ENCODE results near the gene ORM2. TPM values are rescaled to one million over a fixed set of nuclear protein-coding genes. Genes with fewer than 3 reads are reported as not detected.

The ORM2 gene
- total RNA-seq, 1 experiment from 2014 or later, result 0.59 TPM

- no peak overlapping the region for H2AFZ ChIP-seq (ENCODE audit: low read depth, low read length, poor library complexity, severe bottlenecking)
- no peak overlapping the region for H3K4me2 ChIP-seq (ENCODE audit: low read length)
- H3K9me3 ChIP-seq (ENCODE audit: control insufficient read depth in 1 of 2, insufficient read depth in 1 of 2, low read depth in 1 of 2, low read length in 2 of 2), result no peaks in the 10 kb centered on the region
- no TSS peak for BruUV-seq (replicated peaks)
- ChIA-PET RAD21 (ENCODE audit: low non-redundant PET in 1 of 2, low total read pairs in 2 of 2, uncharacterized antibody in 2 of 2, unreplicated experiment in 2 of 2) (no interaction called here), POLR2A (no interaction called here), CTCF (no interaction called here)
- intact Hi-C loops (cut with micrococcal nuclease), result no loop called here
- H3K9ac ChIP-seq (ENCODE audit: low read length), result no peak overlapping the region
- TF ChIP-seq RAD21 (IDR thresholded peaks at IDR 0.05; ENCODE audit: low read depth) (no peak), POLR2A (IDR thresholded peaks at IDR 0.05; ENCODE audit: borderline replicate concordance, extremely low read depth, insufficient read depth, insufficient read length) (no peak), EZH2phosphoT487 (IDR thresholded peaks at IDR 0.05; ENCODE audit: borderline replicate concordance) (no peak), ELF1 (IDR thresholded peaks at IDR 0.05; ENCODE audit: borderline replicate concordance, low read depth) (no peak), REST (IDR thresholded peaks at IDR 0.05; ENCODE audit: low read depth) (no peak)
- TF ChIP-seq, protein P1, sequence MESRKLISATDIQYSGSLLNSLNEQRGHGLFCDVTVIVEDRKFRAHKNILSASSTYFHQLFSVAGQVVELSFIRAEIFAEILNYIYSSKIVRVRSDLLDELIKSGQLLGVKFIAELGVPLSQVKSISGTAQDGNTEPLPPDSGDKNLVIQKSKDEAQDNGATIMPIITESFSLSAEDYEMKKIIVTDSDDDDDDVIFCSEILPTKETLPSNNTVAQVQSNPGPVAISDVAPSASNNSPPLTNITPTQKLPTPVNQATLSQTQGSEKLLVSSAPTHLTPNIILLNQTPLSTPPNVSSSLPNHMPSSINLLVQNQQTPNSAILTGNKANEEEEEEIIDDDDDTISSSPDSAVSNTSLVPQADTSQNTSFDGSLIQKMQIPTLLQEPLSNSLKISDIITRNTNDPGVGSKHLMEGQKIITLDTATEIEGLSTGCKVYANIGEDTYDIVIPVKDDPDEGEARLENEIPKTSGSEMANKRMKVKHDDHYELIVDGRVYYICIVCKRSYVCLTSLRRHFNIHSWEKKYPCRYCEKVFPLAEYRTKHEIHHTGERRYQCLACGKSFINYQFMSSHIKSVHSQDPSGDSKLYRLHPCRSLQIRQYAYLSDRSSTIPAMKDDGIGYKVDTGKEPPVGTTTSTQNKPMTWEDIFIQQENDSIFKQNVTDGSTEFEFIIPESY (IDR thresholded peaks at IDR 0.05; ENCODE audit: extremely low read depth, insufficient replicate concordance, low read length), result no peak
- ATAC-seq, result no peak
- no peak overlapping the region for H3K27ac ChIP-seq (ENCODE audit: low read depth, low read length)
- H3K4me3 ChIP-seq (replicated peaks in 1 of 2; ENCODE audit: low read depth in 1 of 2, low read length in 2 of 2), result no peak overlapping the region
- no peaks in the 10 kb centered on the region for H3K27me3 ChIP-seq (ENCODE audit: insufficient read depth, low read length)
- H3K4me1 ChIP-seq (ENCODE audit: control insufficient read depth in 1 of 2, insufficient read depth in 2 of 2, low read length in 2 of 2), result no peaks in the 10 kb centered on the region
- H3K36me3 ChIP-seq (ENCODE audit: control insufficient read depth in 1 of 2, insufficient read depth in 2 of 2, low read length in 2 of 2), result no peaks in the 10 kb centered on the region
- H3K79me2 ChIP-seq (ENCODE audit: insufficient read depth, low read length), result no peaks in the 10 kb centered on the region
- no peaks in the 10 kb centered on the region for H4K20me1 ChIP-seq (ENCODE audit: insufficient read depth)
- no peaks in the 10 kb centered on the region for H3K9me2 ChIP-seq (ENCODE audit: insufficient read depth)
- DNase-seq (ENCODE audit: low read depth, low spot score), result no peak
These were observed 4.8 kb downstream of the ORM2 start for GRCh38 chr9:114334490-114334889.
